Measurements from ENCODE around the gene UACA. TPM values are rescaled to one million over a fixed set of nuclear protein-coding genes. Genes with fewer than 3 reads are reported as not detected.

Gene UACA
- total RNA-seq, 1 experiment from 2014 or later: 141 TPM

DNA sequence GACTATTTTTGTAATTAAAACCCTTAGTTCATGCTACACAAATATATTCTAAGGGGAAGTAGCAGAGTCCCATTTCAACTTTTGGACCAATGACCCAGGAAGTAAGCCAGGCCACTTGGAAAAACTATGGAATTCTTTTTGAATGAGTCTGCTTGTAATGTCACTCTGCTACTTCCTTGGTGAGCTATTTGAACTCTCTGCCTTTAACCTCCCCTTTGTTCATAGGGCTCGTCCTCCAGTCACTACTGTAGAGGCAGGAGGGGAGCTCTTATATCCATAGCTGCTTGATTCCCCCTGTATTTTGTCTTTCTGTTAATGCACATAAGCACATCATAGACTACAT, 119.6 kb downstream of the UACA start:
- Mint-ChIP-seq H3K27me3 (ENCODE audit: insufficient read depth, unreplicated experiment) (no peaks in the 10 kb centered on the region), H3K4me1 (ENCODE audit: low read depth, unreplicated experiment) (peaks cover 32% of the 10 kb centered on the region), H3K4me3 (ENCODE audit: unreplicated experiment) (peak overlapping the region; percentile 4), H3K27ac (ENCODE audit: unreplicated experiment) (peak overlapping the region; percentile 27), H3K36me3 (ENCODE audit: insufficient read depth, unreplicated experiment) (peaks cover 5% of the 10 kb centered on the region), H3K9me3 (ENCODE audit: unreplicated experiment) (peaks cover 9% of the 10 kb centered on the region)
- Histone ChIP-seq H3K36me3 (ENCODE audit: control insufficient read depth, insufficient read depth, low read length) (no peaks in the 10 kb centered on the region), H3K4me1 (peaks cover 24% of the 10 kb centered on the region), H3K4me3 (ENCODE audit: low read depth, low read length) (no peak overlapping the region), H3K9me3 (no peaks in the 10 kb centered on the region), H3K27me3 (replicated peaks; ENCODE audit: control insufficient read depth, insufficient read depth, low read length) (no peaks in the 10 kb centered on the region)
- ChIA-PET POLR2A (no interaction called here), CTCF (interaction anchor here (0.5 to 1.0 kb wide), 3 partner anchors 75 to 81 kb away, joined by 3 to 4 read pairs (median 3); no protein-coding TSS in a partner anchor)
- intact Hi-C loops (cut with micrococcal nuclease; ENCODE audit: unreplicated experiment): no loop called here
- peak in 1 of 2 experiments; percentile 22 for DNase-seq
- TF ChIP-seq, protein P1, sequence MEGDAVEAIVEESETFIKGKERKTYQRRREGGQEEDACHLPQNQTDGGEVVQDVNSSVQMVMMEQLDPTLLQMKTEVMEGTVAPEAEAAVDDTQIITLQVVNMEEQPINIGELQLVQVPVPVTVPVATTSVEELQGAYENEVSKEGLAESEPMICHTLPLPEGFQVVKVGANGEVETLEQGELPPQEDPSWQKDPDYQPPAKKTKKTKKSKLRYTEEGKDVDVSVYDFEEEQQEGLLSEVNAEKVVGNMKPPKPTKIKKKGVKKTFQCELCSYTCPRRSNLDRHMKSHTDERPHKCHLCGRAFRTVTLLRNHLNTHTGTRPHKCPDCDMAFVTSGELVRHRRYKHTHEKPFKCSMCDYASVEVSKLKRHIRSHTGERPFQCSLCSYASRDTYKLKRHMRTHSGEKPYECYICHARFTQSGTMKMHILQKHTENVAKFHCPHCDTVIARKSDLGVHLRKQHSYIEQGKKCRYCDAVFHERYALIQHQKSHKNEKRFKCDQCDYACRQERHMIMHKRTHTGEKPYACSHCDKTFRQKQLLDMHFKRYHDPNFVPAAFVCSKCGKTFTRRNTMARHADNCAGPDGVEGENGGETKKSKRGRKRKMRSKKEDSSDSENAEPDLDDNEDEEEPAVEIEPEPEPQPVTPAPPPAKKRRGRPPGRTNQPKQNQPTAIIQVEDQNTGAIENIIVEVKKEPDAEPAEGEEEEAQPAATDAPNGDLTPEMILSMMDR (IDR thresholded peaks at IDR 0.05; ENCODE audit: insufficient read depth in 1 of 2, low read depth in 1 of 2, low read length in 1 of 2, severe bottlenecking in 1 of 2, unreplicated experiment in 1 of 2): no peak
- BruUV-seq (replicated peaks): no TSS peak

DNA sequence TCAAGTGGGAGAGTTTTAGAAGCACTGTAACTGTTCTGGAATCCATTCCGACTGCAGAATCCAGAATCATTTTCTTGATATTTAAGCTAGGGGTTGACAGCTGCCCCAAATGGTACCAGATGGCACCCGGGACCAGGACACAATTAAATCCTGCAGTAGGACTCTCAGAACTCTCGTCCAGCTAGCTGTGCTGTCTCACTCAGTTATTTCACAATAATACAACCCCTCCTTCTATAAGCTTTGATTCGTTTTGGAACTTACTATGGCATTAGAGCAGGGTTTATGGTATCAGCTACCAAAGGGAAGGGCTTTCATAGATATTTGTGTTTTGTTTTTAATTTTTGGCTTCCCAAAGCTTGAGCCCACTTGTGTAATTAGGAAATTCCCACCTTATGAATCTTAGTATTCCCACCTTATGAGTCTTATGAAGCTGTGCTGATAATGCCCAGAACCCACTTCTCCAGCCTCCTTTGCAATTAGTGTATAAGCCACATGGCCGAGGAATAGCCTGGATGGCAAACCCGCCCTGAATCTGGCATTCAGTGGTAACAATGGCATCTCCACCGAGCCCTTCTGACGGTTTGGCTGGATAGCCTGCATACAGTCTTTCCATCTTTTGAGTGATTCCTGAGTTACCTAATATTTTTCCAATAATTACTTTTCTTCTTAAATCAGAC, 120.1 kb downstream of the UACA start:
- peaks cover 9% of the 10 kb centered on the region for H3K9me3 Mint-ChIP-seq (ENCODE audit: unreplicated experiment)
- no TSS peak for BruUV-seq (replicated peaks)
- ChIA-PET POLR2A (no interaction called here), CTCF (interaction anchor here (0.6 to 1.0 kb wide), 3 partner anchors 71 to 79 kb away, joined by 3 to 4 read pairs (median 3); no protein-coding TSS in a partner anchor)
- intact Hi-C loops (cut with micrococcal nuclease; ENCODE audit: unreplicated experiment): no loop called here
- Histone ChIP-seq H3K4me1 (peaks cover 24% of the 10 kb centered on the region), H3K36me3 (ENCODE audit: control insufficient read depth, insufficient read depth, low read length) (no peaks in the 10 kb centered on the region), H3K27me3 (replicated peaks; ENCODE audit: control insufficient read depth, insufficient read depth, low read length) (no peaks in the 10 kb centered on the region), H3K4me3 (ENCODE audit: low read depth, low read length) (no peak overlapping the region), H3K9me3 (no peaks in the 10 kb centered on the region)
- H3K4me1 Mint-ChIP-seq (ENCODE audit: low read depth, unreplicated experiment): peaks cover 32% of the 10 kb centered on the region
- no peak overlapping the region for H3K4me3 Mint-ChIP-seq (ENCODE audit: unreplicated experiment)
- no peaks in the 10 kb centered on the region for H3K27me3 Mint-ChIP-seq (ENCODE audit: insufficient read depth, unreplicated experiment)
- H3K36me3 Mint-ChIP-seq (ENCODE audit: insufficient read depth, unreplicated experiment): peaks cover 5% of the 10 kb centered on the region
- TF ChIP-seq, protein P1 (IDR thresholded peaks at IDR 0.05; ENCODE audit: insufficient read depth in 1 of 2, low read depth in 1 of 2, low read length in 1 of 2, severe bottlenecking in 1 of 2, unreplicated experiment in 1 of 2): no peak
- H3K27ac Mint-ChIP-seq (ENCODE audit: unreplicated experiment): peak overlapping the region; percentile 27
- no peak for DNase-seq

DNA sequence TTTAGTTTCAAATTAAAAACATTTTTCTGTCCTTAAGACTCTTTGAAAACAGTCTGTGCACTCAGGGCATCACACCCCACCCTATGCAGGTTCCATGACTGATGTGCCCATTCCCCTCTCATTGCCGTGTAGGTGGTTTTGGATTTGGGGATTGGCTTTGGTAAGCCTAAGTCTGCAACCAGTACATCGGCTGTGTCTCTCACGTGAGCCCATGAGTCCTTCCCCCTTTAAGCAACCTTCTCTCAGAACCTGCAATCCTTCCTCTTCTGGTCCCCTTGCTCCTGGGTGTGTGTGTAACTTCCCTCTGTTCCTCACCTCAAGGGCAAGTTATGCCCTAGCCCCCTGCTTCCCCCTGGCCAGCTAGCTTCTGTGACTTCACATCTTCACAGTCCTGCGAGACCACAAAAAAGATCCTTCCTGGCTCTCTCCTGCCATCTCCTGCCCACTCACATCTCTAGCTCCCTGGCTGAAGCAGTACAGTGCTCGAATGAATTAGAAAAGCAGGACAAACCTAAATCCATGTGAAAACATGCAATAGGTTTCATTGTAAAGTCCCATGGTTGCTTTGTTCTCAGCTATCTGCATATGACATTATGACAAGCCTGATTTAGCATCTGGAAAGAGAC, 126.7 kb downstream of the UACA start:
- TF ChIP-seq, protein P1 (IDR thresholded peaks at IDR 0.05; ENCODE audit: insufficient read depth in 1 of 2, low read depth in 1 of 2, low read length in 1 of 2, severe bottlenecking in 1 of 2, unreplicated experiment in 1 of 2): peak; percentile 57 to 71
- Histone ChIP-seq H3K27me3 (replicated peaks; ENCODE audit: control insufficient read depth, insufficient read depth, low read length) (no peaks in the 10 kb centered on the region), H3K9me3 (no peaks in the 10 kb centered on the region), H3K36me3 (ENCODE audit: control insufficient read depth, insufficient read depth, low read length) (no peaks in the 10 kb centered on the region), H3K4me1 (peaks cover 37% of the 10 kb centered on the region), H3K4me3 (ENCODE audit: low read depth, low read length) (no peak overlapping the region)
- intact Hi-C loops (cut with micrococcal nuclease; ENCODE audit: unreplicated experiment): loop anchor here (1.0 to 2.0 kb wide), 4 partner anchors 67 to 268 kb away; no protein-coding TSS in a partner anchor
- CTCF ChIA-PET: interaction anchor here (0.5 to 1.5 kb wide), 13 partner anchors 17 to 273 kb away, joined by 3 to 40 read pairs (median 3); no protein-coding TSS in a partner anchor
- H3K27ac Mint-ChIP-seq (ENCODE audit: unreplicated experiment): peak overlapping the region; percentile 34
- peak; percentile 51 to 56 for DNase-seq
- no TSS peak for BruUV-seq (replicated peaks)
- peaks cover 43% of the 10 kb centered on the region for H3K4me1 Mint-ChIP-seq (ENCODE audit: low read depth, unreplicated experiment)
- H3K27me3 Mint-ChIP-seq (ENCODE audit: insufficient read depth, unreplicated experiment): no peaks in the 10 kb centered on the region
- POLR2A ChIA-PET: interaction anchor here (1.1 kb wide), 1 partner anchor 51 kb away, joined by 4 read pairs; no protein-coding TSS in a partner anchor
- H3K4me3 Mint-ChIP-seq (ENCODE audit: unreplicated experiment): no peak overlapping the region
- H3K36me3 Mint-ChIP-seq (ENCODE audit: insufficient read depth, unreplicated experiment): peaks cover 6% of the 10 kb centered on the region
- H3K9me3 Mint-ChIP-seq (ENCODE audit: unreplicated experiment): no peaks in the 10 kb centered on the region

Data from Caco-2 (cell line).